GM12878 (cell line): ENCODE data around the gene SLC39A11. TPM values are rescaled to one million over a fixed set of nuclear protein-coding genes. Genes with fewer than 3 reads are reported as not detected.

Experiments
- ASH2L ChIP-seq: fragments of 300-600, 200-600 bp; sonication (generic); IDR thresholded peaks from 2 replicates; pipeline ENCODE4 v1.6.1; 2017; ENCODE audit warnings: low read depth, mild to moderate bottlenecking, borderline replicate concordance
- BACH1 ChIP-seq: fragments of 450-650 bp; IDR thresholded peaks from 2 replicates; pipeline ENCODE4 v1.6.1; 2017; ENCODE audit warnings: mild to moderate bottlenecking, borderline replicate concordance
- CHD2 ChIP-seq: IDR thresholded peaks from 2 replicates; pipeline ENCODE4 v1.6.1; 2011; ENCODE audit warnings: low read depth, low read length, improper control_type of control experiment, borderline replicate concordance
- HDAC2 ChIP-seq: fragments of 200-600 bp; sonication (generic); IDR thresholded peaks from 2 replicates; pipeline ENCODE4 v1.6.1; 2017
- HDGF ChIP-seq: fragments of 450-650 bp; IDR thresholded peaks from 2 replicates; pipeline ENCODE4 v1.6.1; 2016; ENCODE audit warnings: antibody characterized with exemption
- IKZF1 ChIP-seq: fragments of 450-650 bp; conservative IDR thresholded peaks from 2 replicates; pipeline ENCODE4 v1.6.1; 2017; ENCODE audit warnings: antibody characterized with exemption, mild to moderate bottlenecking
- MTA2 ChIP-seq: fragments of 450-650 bp; IDR thresholded peaks from 2 replicates; pipeline ENCODE4 v1.6.1; 2016; ENCODE audit warnings: low read depth, mild to moderate bottlenecking, moderate library complexity
- PML ChIP-seq: IDR thresholded peaks from 2 replicates; pipeline ENCODE4 v1.6.1; 2012; ENCODE audit warnings: low read length, inconsistent platforms
- polyA plus RNA-seq, 11 experiments: library from polyadenylated mRNA; depleted of rRNA in 4 of 11; unstranded in 6 of 11; stranded (reverse) in 5 of 11; fragments of >200 nt; fragmentation: Nextera tagmentation in 4 of 11; fragmentation: Illumina TruSeq in 1 of 11; extraction: Ambion mirVana in 4 of 11; extraction: Trizol in 1 of 11; gene quantifications; 1 replicate in 1 of 11; 2 replicates in 10 of 11; pipeline versions ENCODE4 v1.2.1 to v1.2.3, GENCODE V29; 2011 to 2016; ENCODE audit warnings: inconsistent platforms in 2 of 11, missing spikeins in 2 of 11, low read depth in 1 of 11
- total RNA-seq, 4 experiments: library from RNA; depleted of rRNA in 3 of 4; stranded (reverse); fragments of >200 nt in 3 of 4; fragmentation: Illumina TruSeq in 1 of 4; extraction: Trizol in 1 of 4; gene quantifications; 2 replicates each; pipeline versions ENCODE4 v1.2.1 to v1.2.3, GENCODE V29; 2013 to 2021
- TF ChIP-seq, protein P1 (sequence below): IDR thresholded peaks from 2 replicates; pipeline ENCODE4 v1.6.1; 2011; ENCODE audit warnings: borderline replicate concordance, low read depth, mild to moderate bottlenecking, moderate library complexity, low read length; ENCODE audit not compliant: insufficient read depth, poor library complexity, severe bottlenecking
- TF ChIP-seq, protein P2 (sequence below): fragments of 450-650 bp; IDR thresholded peaks from 2 replicates; pipeline ENCODE4 v1.6.1; 2017; ENCODE audit warnings: mild to moderate bottlenecking

Gene SLC39A11
- total and polyA plus RNA-seq, 10 of the 15 experiments (the other 5 are each of a cell fraction or from before 2014, with no cell fraction given), result 8.6 to 23.8 (median 14.0) TPM

DNA sequence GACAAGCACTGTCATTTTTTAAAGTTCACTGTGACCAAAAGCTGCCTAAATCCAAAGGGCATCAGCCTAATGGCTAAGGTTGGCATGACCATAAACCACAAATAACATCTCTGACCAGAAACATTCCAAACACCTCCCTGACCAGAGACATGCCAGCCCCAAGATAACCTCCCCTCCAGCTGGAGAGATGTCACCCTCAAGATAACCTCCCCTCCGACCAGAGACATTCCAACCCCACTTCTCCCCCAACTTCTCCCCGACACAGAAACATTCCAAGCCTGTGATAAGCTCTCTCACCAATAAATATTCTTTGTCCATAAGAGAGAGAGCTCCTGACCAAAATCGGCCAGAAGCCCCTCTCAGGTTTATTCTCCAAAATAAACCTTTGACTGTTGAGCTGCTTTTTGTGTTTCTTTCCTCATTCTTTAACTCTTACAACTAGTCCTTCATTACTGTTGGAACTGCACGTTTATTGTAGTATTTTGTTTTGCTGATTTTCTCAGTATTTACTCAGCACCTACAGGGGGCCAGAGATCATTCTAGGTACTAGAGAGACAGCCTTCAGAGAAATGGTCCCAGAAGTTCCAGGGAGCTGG lies 325.6 kb downstream of the SLC39A11 start (continued):
- TF ChIP-seq, protein P1, sequence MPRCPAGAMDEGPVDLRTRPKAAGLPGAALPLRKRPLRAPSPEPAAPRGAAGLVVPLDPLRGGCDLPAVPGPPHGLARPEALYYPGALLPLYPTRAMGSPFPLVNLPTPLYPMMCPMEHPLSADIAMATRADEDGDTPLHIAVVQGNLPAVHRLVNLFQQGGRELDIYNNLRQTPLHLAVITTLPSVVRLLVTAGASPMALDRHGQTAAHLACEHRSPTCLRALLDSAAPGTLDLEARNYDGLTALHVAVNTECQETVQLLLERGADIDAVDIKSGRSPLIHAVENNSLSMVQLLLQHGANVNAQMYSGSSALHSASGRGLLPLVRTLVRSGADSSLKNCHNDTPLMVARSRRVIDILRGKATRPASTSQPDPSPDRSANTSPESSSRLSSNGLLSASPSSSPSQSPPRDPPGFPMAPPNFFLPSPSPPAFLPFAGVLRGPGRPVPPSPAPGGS, result no peak
- no peak for TF ChIP-seq HDGF
- no peak for TF ChIP-seq ASH2L
- TF ChIP-seq MTA2, result no peak
- no peak for TF ChIP-seq HDAC2
- no peak for TF ChIP-seq CHD2
- no peak for TF ChIP-seq IKZF1
- TF ChIP-seq PML, result no peak
- no peak for TF ChIP-seq BACH1
- TF ChIP-seq, protein P2, sequence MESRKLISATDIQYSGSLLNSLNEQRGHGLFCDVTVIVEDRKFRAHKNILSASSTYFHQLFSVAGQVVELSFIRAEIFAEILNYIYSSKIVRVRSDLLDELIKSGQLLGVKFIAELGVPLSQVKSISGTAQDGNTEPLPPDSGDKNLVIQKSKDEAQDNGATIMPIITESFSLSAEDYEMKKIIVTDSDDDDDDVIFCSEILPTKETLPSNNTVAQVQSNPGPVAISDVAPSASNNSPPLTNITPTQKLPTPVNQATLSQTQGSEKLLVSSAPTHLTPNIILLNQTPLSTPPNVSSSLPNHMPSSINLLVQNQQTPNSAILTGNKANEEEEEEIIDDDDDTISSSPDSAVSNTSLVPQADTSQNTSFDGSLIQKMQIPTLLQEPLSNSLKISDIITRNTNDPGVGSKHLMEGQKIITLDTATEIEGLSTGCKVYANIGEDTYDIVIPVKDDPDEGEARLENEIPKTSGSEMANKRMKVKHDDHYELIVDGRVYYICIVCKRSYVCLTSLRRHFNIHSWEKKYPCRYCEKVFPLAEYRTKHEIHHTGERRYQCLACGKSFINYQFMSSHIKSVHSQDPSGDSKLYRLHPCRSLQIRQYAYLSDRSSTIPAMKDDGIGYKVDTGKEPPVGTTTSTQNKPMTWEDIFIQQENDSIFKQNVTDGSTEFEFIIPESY, result no peak
